Keratinocyte (primary cell): ENCODE data around the gene ASXL2. TPM values are rescaled to one million over a fixed set of nuclear protein-coding genes. Genes with fewer than 3 reads are reported as not detected.
"Not testable (repeated sequence)": the region's sequence is repeated elsewhere in the genome, so short reads cannot be mapped to it uniquely, and the experiment has no call there.

Experiments
- DNase-seq: peaks from one replicate; pipeline ENCODE4 v3.0.0-alpha.2; 2011; ENCODE audit warnings: low read depth, missing footprints, low spot score
- FAIRE-seq: peaks from 2 replicates; lab custom pipeline; 2011; peaks lifted over from hg19 to GRCh38; lab: Jason Lieb, UNC
- H2AFZ ChIP-seq: 2 replicates; pipeline ENCODE4 v1.6.0; 2012; ENCODE audit warnings: low read length, control low read depth, inconsistent platforms; ENCODE audit not compliant: control insufficient read depth
- H3K27ac ChIP-seq: 2 replicates; pipeline ENCODE4 v1.5.1; 2011; ENCODE audit warnings: low read length; ENCODE audit not compliant: control insufficient read depth, insufficient read depth
- H3K27me3 ChIP-seq: 3 replicates; pipeline ENCODE4 v1.6.0; 2011; ENCODE audit warnings: low read length; ENCODE audit not compliant: control insufficient read depth, insufficient read depth; ENCODE audit errors: extremely low read depth
- H3K36me3 ChIP-seq, 2 experiments: 2 replicates in 1 of 2; 3 replicates in 1 of 2; pipeline ENCODE4 v1.5.1; 2011; ENCODE audit warnings: low read length in 2 of 2, mild to moderate bottlenecking in 1 of 2; ENCODE audit not compliant: control insufficient read depth in 2 of 2, insufficient read depth in 2 of 2; ENCODE audit errors: extremely low read depth in 1 of 2
- H3K4me1 ChIP-seq: 3 replicates; pipeline ENCODE4 v1.5.1; 2011; ENCODE audit warnings: low read length; ENCODE audit not compliant: control insufficient read depth, insufficient read depth; ENCODE audit errors: extremely low read depth
- H3K4me2 ChIP-seq: 3 replicates; pipeline ENCODE4 v1.6.0; 2011; ENCODE audit warnings: low read depth, low read length; ENCODE audit not compliant: control insufficient read depth, insufficient read depth; ENCODE audit errors: extremely low read depth
- H3K4me3 ChIP-seq, 3 experiments: fragments of 200-600 bp in 1 of 3; sonication (generic) in 1 of 3; 2 replicates in 2 of 3; 3 replicates in 1 of 3; pipeline ENCODE4 v1.5.1; 2011 to 2016; ENCODE audit warnings: low read length in 3 of 3, mild to moderate bottlenecking in 3 of 3, control low read depth in 2 of 3, inconsistent platforms in 1 of 3, low read depth in 1 of 3, mixed read lengths in 1 of 3, mixed run types in 1 of 3, moderate library complexity in 1 of 3; ENCODE audit not compliant: control insufficient read depth in 2 of 3, insufficient read depth in 2 of 3; ENCODE audit errors: extremely low read depth in 1 of 3
- H3K79me2 ChIP-seq: 2 replicates; pipeline ENCODE4 v1.6.0; 2012; ENCODE audit warnings: low read length; ENCODE audit not compliant: control insufficient read depth, insufficient read depth
- H3K9ac ChIP-seq: 3 replicates; pipeline ENCODE4 v1.6.0; 2011; ENCODE audit warnings: low read length; ENCODE audit not compliant: control insufficient read depth, insufficient read depth; ENCODE audit errors: extremely low read depth
- H3K9me1 ChIP-seq: 3 replicates; pipeline ENCODE4 v1.6.0; 2011; ENCODE audit warnings: low read length; ENCODE audit not compliant: control insufficient read depth, insufficient read depth; ENCODE audit errors: extremely low read depth
- H3K9me3 ChIP-seq: 2 replicates; pipeline ENCODE4 v1.5.1; 2012; ENCODE audit warnings: low read depth, low read length; ENCODE audit not compliant: control insufficient read depth
- H4K20me1 ChIP-seq: 3 replicates; pipeline ENCODE4 v1.6.0; 2011; ENCODE audit warnings: low read length; ENCODE audit not compliant: control insufficient read depth, insufficient read depth; ENCODE audit errors: extremely low read depth
- CTCF ChIP-seq, 3 experiments: IDR thresholded peaks in 1 of 3; conservative IDR thresholded peaks in 1 of 3; optimal IDR thresholded peaks in 1 of 3; 2 replicates in 2 of 3; 3 replicates in 1 of 3; pipeline versions ENCODE3 to v1.5.1; 2011; ENCODE audit warnings: low read length in 3 of 3, mild to moderate bottlenecking in 3 of 3, moderate library complexity in 2 of 3, control low read depth in 1 of 3, inconsistent platforms in 1 of 3; ENCODE audit not compliant: insufficient read depth in 2 of 3; ENCODE audit errors: extremely low read depth in 1 of 3
- EZH2 ChIP-seq: IDR thresholded peaks from one replicate; pipeline ENCODE4 v1.6.1; 2012; ENCODE audit warnings: inconsistent platforms, mild to moderate bottlenecking, low read length, moderate library complexity
- dilution Hi-C: fragments of 300-500 bp; cut with MboI; formaldehyde crosslinking; loops from one replicate; pipeline ENCODE4 v1.7.0; 2020; ENCODE audit warnings: low sequenced_read_pairs; ENCODE audit not compliant: extremely low pct_ligation_motif_present
- polyA plus RNA-seq, 5 experiments: library from polyadenylated mRNA; depleted of rRNA in 3 of 5; stranded (reverse) in 3 of 5; stranded (forward) in 1 of 5; unstranded in 1 of 5; fragments of >200 nt; gene quantifications; 1 replicate in 1 of 5; 2 replicates in 3 of 5; 3 replicates in 1 of 5; pipeline versions ENCODE4 v1.2.1 to v1.2.3, GENCODE V29; 2011 to 2012; ENCODE audit warnings: missing spikeins in 2 of 5, low read depth in 1 of 5, low replicate concordance in 1 of 5

The ASXL2 gene
- polyA plus RNA-seq, 1 donor (not counting 4 experiments of a cell fraction or from before 2014, with no cell fraction given), result 12.5 TPM

- no peak overlapping the region for H3K9ac ChIP-seq
- no peak overlapping the region for H2AFZ ChIP-seq
- peaks cover 6% of the 10 kb centered on the region for H3K4me1 ChIP-seq
- H3K27ac ChIP-seq, result no peak overlapping the region
- H3K79me2 ChIP-seq, result peaks cover 51% of the 10 kb centered on the region
- H3K27me3 ChIP-seq, result no peaks in the 10 kb centered on the region
- DNase-seq (no peak), FAIRE-seq (no peak)
- H3K36me3 ChIP-seq, result peaks cover 0 to 4% of the 10 kb centered on the region in 2 experiments
- H3K4me2 ChIP-seq, result no peak overlapping the region
- peaks cover 2% of the 10 kb centered on the region for H4K20me1 ChIP-seq
- H3K9me1 ChIP-seq, result no peaks in the 10 kb centered on the region
- TF ChIP-seq EZH2 (no peak), CTCF (optimal IDR thresholded peaks at IDR 0.05 in 1 of 3, IDR thresholded peaks at IDR 0.05 in 1 of 3, conservative IDR thresholded peaks at IDR 0.05 in 1 of 3; ENCODE audit: extremely low read depth in 1 of 3, insufficient read depth in 2 of 3, low read length in 3 of 3) (no peak)
- dilution Hi-C loops, result no loop called here
- H3K9me3 ChIP-seq, result no peaks in the 10 kb centered on the region
- no peak overlapping the region for H3K4me3 ChIP-seq
Observed at GRCh38 chr2:25853038-25853638, 25.1 kb downstream of the ASXL2 start.

- DNase-seq, result no peak
- no peaks in the 10 kb centered on the region for H3K9me1 ChIP-seq
- H3K4me1 ChIP-seq, result peaks cover 6% of the 10 kb centered on the region
- peak; percentile 74 for FAIRE-seq
- H3K9ac ChIP-seq, result no peak overlapping the region
- TF ChIP-seq CTCF (optimal IDR thresholded peaks at IDR 0.05 in 1 of 3, IDR thresholded peaks at IDR 0.05 in 1 of 3, conservative IDR thresholded peaks at IDR 0.05 in 1 of 3; ENCODE audit: extremely low read depth in 1 of 3, insufficient read depth in 2 of 3, low read length in 3 of 3) (peak in 2 of 3 experiments; percentile 37 to 63), EZH2 (no peak)
- H2AFZ ChIP-seq, result no peak overlapping the region
- dilution Hi-C loops, result no loop called here
- H3K4me3 ChIP-seq, result no peak overlapping the region
- H3K9me3 ChIP-seq, result no peaks in the 10 kb centered on the region
- H3K27me3 ChIP-seq, result no peaks in the 10 kb centered on the region
- H3K4me2 ChIP-seq, result no peak overlapping the region
- H3K36me3 ChIP-seq, result peaks cover 0 to 4% of the 10 kb centered on the region in 2 experiments
- peaks cover 2% of the 10 kb centered on the region for H4K20me1 ChIP-seq
- H3K79me2 ChIP-seq, result peaks cover 50% of the 10 kb centered on the region
- H3K27ac ChIP-seq, result no peak overlapping the region
Observed at GRCh38 chr2:25851740-25852503, 26.4 kb downstream of the ASXL2 start.

- H3K9ac ChIP-seq, H3K27ac ChIP-seq, FAIRE-seq, dilution Hi-C loops, H3K4me1 ChIP-seq, H4K20me1 ChIP-seq, DNase-seq, H3K27me3 ChIP-seq, H3K9me1 ChIP-seq, H2AFZ ChIP-seq, H3K4me2 ChIP-seq, H3K4me3 ChIP-seq, H3K9me3 ChIP-seq, H3K36me3 ChIP-seq: not testable (repeated sequence)
- H3K79me2 ChIP-seq, result peaks cover 49% of the 10 kb centered on the region
Observed at GRCh38 chr2:25850400-25850799, 27.9 kb downstream of the ASXL2 start.
